GF-D8 (cell line): ENCODE data around the gene RIN2.

ENCODE experiments used
- DNase-seq: peaks from one replicate; lab custom pipeline; 2025; lab: John Stamatoyannopoulos, UW

Gene RIN2

GRCh38 chr20:19765266-19765665 is 7.2 kb downstream of the RIN2 start:
- no peak for DNase-seq

DNA sequence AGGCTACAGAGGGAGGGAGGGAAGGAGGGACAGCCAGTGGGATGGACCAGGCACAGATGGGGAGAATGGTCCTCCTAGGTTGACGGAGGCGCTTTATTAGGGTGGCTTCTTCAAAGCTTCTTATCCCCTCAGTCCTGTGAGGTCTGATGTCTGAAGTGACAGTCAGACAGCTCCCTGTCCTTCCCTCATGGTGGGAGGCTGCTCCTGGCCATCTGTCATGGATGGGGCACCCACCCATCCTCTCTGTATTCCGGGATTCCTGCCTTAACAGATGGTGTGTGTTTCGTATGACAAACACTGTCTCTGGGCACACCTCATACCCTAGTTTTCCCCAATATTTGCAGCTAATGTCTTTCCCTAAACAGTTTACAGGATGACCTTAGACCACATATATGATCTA is 7.9 kb downstream of the RIN2 start:
- DNase-seq: no peak

DNA sequence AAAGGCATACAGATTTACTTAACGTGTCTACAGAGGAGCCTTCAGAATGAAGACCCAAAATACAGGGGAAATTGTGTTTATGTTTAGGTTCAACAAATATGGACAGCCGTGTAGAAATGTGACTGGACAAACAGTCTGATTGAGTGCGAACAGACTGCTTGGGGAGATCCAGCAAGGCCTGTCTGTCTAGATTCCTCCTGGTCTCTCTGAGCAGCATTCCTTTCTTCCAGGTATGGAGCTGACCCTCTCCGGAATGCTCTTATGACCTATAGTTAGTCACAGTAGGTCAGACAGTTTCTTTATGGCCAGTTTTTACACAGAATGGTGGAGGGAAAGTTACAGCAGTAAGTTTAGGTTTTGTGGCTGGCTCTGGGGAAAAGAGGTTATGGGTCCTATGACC is 9.0 kb downstream of the RIN2 start:
- no peak for DNase-seq

GRCh38 chr20:19768325-19768842 is 10.3 kb downstream of the RIN2 start:
- no peak for DNase-seq

DNA sequence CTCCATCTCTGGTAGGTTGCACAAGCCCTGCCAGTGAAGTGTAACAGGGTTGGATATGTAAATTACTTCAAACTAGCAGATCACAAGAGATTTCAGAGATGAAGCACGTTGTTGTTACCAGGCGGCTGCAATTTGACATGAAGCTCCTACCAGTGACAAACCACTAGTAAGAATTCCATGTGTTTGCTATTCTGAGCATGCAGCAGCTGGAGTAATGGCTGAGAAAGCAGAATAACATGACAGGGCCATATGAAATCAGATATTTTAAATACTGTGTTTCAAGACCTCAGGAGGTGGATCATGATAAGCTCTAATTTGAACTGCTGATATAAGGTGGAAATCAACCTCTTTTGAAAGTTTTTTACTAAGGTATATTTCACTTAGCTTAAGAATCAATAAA is 11.4 kb downstream of the RIN2 start:
- DNase-seq: no peak

DNA sequence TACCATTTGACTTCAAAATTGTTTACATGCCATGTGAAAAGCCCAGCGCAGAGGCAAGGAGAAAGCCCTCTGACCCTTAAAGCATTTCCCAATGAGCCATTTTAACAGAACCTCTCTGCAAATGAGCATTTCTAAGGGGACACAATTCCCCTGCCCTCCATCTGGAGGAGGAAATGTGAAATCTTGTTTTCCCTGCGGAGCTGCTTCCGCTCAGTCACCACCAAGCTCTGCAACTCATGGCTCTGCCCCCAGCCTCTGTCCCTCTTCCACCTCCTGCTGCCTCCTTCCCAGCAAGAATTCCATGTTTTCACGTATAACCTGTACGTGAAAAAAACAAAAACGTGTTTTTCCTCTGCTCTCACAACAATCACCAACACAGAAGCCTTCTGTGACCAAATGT is 12.3 kb downstream of the RIN2 start:
- no peak for DNase-seq

DNA sequence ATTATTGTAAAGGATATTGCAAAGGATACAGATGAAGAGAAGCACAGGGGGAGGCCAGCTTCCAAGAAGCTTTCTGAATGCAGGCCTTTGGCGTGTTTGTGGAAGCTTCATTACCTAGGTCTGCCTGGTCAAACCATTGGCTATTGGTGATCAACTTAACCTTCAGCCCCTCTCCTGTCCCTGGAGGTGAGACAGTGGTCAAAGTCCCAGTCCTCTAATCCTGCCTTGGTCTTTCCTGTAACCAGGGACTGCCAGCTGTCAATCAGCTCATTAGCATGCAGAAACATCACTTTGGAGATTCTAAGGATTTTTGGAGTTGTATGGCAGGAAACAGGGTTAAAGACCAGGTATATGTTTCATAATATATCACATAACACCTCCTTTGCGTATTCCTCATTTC is 13.0 kb downstream of the RIN2 start:
- no peak for DNase-seq

- DNase-seq: no peak
These were observed 15.4 kb downstream of the RIN2 start for GRCh38 chr20:19773471-19773870.

DNA sequence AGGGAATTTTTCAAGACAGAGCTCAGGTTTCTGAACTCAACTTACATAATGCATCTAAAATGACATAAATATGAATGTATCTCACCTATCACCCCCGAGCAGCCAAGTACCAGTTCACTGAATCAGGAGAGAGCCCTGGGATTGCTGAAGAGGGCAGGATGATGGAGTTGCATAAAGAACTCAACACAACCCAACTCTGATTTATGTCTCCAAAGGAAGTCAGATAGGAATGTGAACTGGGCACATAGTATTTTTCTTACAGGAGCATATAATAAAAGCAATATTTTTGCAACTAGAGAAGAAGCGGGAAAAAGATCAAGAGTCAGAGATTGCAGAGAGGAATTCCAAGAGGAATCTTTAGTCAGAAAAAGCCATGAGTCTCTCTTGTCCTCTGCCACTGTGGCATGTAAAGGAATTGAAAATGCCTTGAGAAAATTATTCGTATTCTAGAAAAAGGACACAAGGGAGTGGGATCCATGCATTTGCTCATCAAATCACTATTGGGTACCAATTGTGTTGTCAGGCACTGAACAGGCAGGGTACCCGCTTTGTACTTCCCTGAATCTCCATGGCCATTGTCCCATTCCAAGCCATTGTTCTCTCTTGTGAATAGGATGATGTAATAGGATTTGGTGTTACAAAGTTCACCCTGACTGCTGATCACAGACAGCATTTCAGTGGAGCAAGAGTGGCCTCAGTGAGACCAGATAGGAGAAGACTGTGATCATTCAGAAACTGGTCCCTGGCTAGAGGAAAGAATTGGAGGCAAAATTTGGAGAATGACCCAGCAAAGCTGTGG is 16.3 kb downstream of the RIN2 start:
- no peak for DNase-seq

- DNase-seq: no peak
These were observed 17.5 kb downstream of the RIN2 start for GRCh38 chr20:19775353-19776253.

GRCh38 chr20:19777315-19777714 is 19.3 kb downstream of the RIN2 start:
- no peak for DNase-seq

DNA sequence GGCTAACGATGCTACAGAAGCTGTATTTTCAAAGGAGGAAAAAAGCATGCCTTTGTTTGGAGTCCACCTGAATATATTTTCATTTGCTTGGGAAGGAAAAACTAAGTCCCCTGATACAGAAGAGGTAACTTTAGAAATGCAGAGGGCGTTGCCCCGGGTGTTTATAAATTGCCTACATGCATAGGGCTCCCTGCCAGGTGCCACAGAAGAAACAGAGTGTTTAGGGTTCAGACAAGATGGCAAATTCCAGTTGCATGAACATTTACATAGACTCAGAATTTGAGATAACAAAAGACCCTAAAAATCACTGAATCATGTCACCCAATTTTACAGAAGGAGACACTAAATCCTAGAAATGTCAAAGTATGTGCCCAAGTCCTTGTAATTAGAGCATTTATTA is 19.9 kb downstream of the RIN2 start:
- DNase-seq: no peak

- DNase-seq: no peak
These were observed 20.3 kb downstream of the RIN2 start for GRCh38 chr20:19778404-19778803.

DNA sequence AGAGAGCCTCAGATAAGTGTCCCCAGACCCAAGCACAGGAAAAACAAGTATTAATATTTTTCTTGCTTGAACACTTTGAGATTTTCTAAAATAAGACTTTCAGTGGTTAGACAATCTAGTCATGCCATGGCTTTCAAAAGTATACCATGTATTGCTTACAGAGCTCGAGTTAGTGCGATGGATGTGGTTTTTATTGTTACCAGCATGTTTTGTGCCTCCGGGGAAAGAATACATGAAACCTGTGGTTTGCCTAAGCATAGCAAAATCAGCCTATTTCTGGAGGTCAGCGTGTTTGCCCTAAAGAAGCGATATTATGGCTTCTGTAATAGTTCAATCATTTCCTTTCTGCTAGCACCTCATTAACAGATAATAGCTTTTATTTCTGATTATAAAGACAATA is 21.6 kb downstream of the RIN2 start:
- DNase-seq: no peak

- no peak for DNase-seq
These were observed 22.2 kb downstream of the RIN2 start for GRCh38 chr20:19780261-19780660.

DNA sequence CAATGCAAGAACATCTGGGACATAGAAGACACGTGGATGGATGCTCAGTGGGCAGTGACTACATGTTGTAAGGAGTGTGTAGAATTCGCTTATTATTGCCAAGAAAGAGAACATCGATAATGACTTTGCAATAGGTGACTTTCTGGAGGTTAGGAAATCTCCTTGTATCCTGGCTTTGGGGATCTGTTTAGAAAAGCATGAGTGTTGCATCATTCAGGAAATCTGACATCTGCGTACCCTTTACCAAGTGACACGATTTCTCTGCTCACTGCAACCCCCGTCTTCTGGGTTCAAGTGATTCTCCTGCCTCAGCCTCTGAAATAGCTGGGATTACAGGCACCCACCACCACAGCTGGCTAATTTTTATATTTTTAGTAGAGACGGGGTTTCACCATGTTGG is 23.2 kb downstream of the RIN2 start:
- no peak for DNase-seq

- no peak for DNase-seq
These were observed 24.6 kb downstream of the RIN2 start for GRCh38 chr20:19782669-19783068.

GRCh38 chr20:19783966-19784401 is 25.9 kb downstream of the RIN2 start:
- no peak for DNase-seq

DNA sequence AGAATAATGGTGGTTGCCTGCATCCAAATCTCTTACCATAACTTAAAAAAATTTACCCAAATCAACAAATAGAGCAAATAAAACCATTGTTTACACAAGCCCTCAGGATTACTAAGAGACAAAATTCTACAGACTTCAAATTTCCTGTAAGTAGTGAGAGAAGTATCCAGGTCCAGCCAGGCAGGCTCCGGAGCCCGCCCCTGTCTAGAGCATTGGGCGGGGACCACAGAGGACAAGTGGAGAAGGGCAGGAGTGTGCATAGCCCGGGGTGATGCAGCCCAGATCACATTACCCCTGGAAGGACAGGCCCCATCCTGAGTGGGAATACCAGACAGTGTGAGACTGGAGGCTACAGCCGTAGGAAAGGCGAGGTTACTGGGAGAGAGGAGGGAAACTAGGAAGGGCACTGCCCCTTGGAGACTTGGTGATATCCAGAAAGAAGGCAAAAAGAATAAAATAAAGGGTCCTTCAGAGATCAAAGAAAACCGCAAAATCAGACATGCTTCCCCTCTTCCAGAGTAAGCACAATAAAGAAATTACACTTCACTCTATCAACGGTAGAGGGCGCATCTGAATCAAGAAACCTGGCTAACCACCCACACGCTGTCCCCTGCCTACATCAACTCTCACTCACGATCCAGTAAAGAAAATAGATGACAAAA is 26.6 kb downstream of the RIN2 start:
- DNase-seq: no peak

GRCh38 chr20:19785173-19785982 is 27.3 kb downstream of the RIN2 start:
- DNase-seq: no peak

DNA sequence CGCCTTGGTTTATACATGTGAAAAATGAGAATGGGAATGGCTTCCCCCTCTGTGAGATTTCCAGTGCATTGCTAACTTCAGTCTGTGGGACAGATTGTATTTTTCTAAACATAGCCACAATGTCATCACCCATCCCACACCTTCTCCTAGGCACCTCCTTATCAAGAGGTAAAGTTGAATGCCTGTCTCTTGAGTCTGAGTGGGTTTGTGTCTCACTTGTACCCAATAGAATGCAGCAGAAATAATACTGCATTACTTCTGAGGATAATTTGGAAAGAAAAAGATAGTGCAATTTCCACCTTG is 27.9 kb downstream of the RIN2 start:
- no peak for DNase-seq

DNA sequence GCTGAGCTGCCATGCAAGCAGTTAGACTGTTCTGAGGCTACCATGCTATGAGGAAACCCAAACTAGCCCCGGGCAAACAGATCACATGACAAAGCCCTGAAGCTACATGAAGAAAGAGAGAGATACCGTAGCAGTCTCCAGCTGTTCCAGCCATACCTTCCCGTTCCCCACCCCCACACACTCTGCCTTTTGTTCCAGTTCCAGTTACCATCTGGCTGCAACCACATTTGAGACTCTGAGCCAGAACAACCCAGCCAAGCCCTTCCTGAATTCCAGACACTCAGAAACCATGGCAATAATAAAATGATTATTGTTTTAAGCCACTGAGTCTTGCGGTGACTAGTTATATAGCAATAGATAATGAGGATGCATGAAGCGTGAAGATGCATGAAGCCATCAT is 28.3 kb downstream of the RIN2 start:
- DNase-seq: no peak
